OCI-LY3 (cell line): ENCODE data around the gene MALAT1.

ENCODE experiments used
- H2AFZ ChIP-seq: fragments of 200-600, 300-600 bp; shearing (Covaris generic); 2 replicates; pipeline ENCODE4 v1.6.0; 2014; ENCODE audit warnings: antibody characterized with exemption, low read depth, low read length
- H3K27ac ChIP-seq: fragments of 200-600, 300-600 bp; sonication (generic); 2 replicates; pipeline ENCODE4 v1.5.1; 2014; ENCODE audit warnings: mild to moderate bottlenecking, low read length, moderate library complexity, mixed read lengths
- H3K27me3 ChIP-seq: fragments of 200-600, 300-600 bp; sonication (generic); 2 replicates; pipeline ENCODE4 v1.6.1; 2014; ENCODE audit warnings: low read depth, low read length, mixed read lengths
- H3K36me3 ChIP-seq: fragments of 200-600, 300-600 bp; sonication (generic); replicated peaks from 2 replicates; pipeline ENCODE3; 2014; ENCODE audit warnings: low read depth, low read length, mixed read lengths
- H3K4me1 ChIP-seq: fragments of 300-600, 200-600 bp; sonication (generic); 2 replicates; pipeline ENCODE4 v1.6.1; 2014; ENCODE audit warnings: low read length, mixed read lengths
- H3K4me2 ChIP-seq: fragments of 200-600, 300-600 bp; sonication (generic); 2 replicates; pipeline ENCODE4 v1.6.1; 2014; ENCODE audit warnings: low read length, mixed read lengths
- H3K4me3 ChIP-seq: fragments of 300-600, 200-600 bp; sonication (generic); 2 replicates; pipeline ENCODE4 v1.5.1; 2014; ENCODE audit warnings: antibody characterized with exemption, mild to moderate bottlenecking, low read length, moderate library complexity
- H3K79me2 ChIP-seq: fragments of 300-600, 200-600 bp; shearing (Covaris generic); 2 replicates; pipeline ENCODE4 v1.6.1; 2014; ENCODE audit warnings: mild to moderate bottlenecking, low read length, mixed read lengths
- H3K9ac ChIP-seq: fragments of 300-600, 200-600 bp; shearing (Covaris generic); 2 replicates; pipeline ENCODE4 v1.6.0; 2014; ENCODE audit warnings: mild to moderate bottlenecking, low read length, moderate library complexity
- H3K9me3 ChIP-seq: fragments of 200-600, 300-600 bp; shearing (Covaris generic); 2 replicates; pipeline ENCODE4 v1.6.1; 2014; ENCODE audit warnings: low read length, mixed read lengths; ENCODE audit not compliant: insufficient read depth
- H4K20me1 ChIP-seq: fragments of 200-600, 300-600 bp; sonication (generic); 2 replicates; pipeline ENCODE4 v1.6.1; 2016; ENCODE audit warnings: low read length, mixed read lengths; ENCODE audit not compliant: insufficient read depth
- CTCF ChIP-seq: fragments of 200-600, 300-600 bp; sonication (generic); IDR thresholded peaks from 2 replicates; pipeline ENCODE4 v1.5.1; 2014; ENCODE audit warnings: antibody characterized with exemption, low read length, low read depth
- EZH2phosphoT487 ChIP-seq: fragments of 200-600 bp; shearing (Covaris generic); IDR thresholded peaks from 2 replicates; pipeline ENCODE4 v1.6.1; 2018; ENCODE audit warnings: antibody characterized with exemption, mixed run types, low read depth

The MALAT1 gene

GRCh38 chr11:65497141-65498041, 1.5 kb upstream of the MALAT1 start:
- Histone ChIP-seq H2AFZ (no peak overlapping the region), H3K4me3 (peak overlapping the region; percentile 83), H3K27me3 (no peaks in the 10 kb centered on the region), H4K20me1 (peaks cover 31% of the 10 kb centered on the region), H3K4me2 (peak overlapping the region; percentile 95), H3K4me1 (peaks cover 55% of the 10 kb centered on the region), H3K36me3 (peaks cover 34% of the 10 kb centered on the region), H3K9ac (peak overlapping the region; percentile 99), H3K27ac (peak overlapping the region; percentile 91), H3K79me2 (peaks cover 70% of the 10 kb centered on the region), H3K9me3 (no peaks in the 10 kb centered on the region)
- TF ChIP-seq CTCF (no peak), EZH2phosphoT487 (no peak)

GRCh38 chr11:65498042-65498726, 661 bp upstream of the MALAT1 start:
- Histone ChIP-seq H3K36me3 (peaks cover 42% of the 10 kb centered on the region), H3K79me2 (peaks cover 78% of the 10 kb centered on the region), H3K27ac (peak overlapping the region; percentile 91), H3K4me3 (peak overlapping the region; percentile 83), H3K4me1 (peaks cover 55% of the 10 kb centered on the region), H4K20me1 (peaks cover 38% of the 10 kb centered on the region), H3K4me2 (peak overlapping the region; percentile 95), H3K9ac (peak overlapping the region; percentile 99), H3K27me3 (no peaks in the 10 kb centered on the region), H3K9me3 (no peaks in the 10 kb centered on the region), H2AFZ (peak overlapping the region; percentile 67)
- TF ChIP-seq CTCF (no peak), EZH2phosphoT487 (no peak)

- Histone ChIP-seq H3K4me3 (peak overlapping the region; percentile 83), H2AFZ (peak overlapping the region; percentile 67), H3K27ac (peak overlapping the region; percentile 91), H3K79me2 (peaks cover 83% of the 10 kb centered on the region), H4K20me1 (peaks cover 43% of the 10 kb centered on the region), H3K9me3 (no peaks in the 10 kb centered on the region), H3K27me3 (no peaks in the 10 kb centered on the region), H3K9ac (peak overlapping the region; percentile 99), H3K4me1 (peaks cover 55% of the 10 kb centered on the region), H3K36me3 (peaks cover 46% of the 10 kb centered on the region), H3K4me2 (peak overlapping the region; percentile 95)
- TF ChIP-seq CTCF (no peak), EZH2phosphoT487 (no peak)
Observed at GRCh38 chr11:65498727-65498976, 193 bp upstream of the MALAT1 start.

- Histone ChIP-seq H3K4me2 (peak overlapping the region; percentile 95), H3K4me3 (peak overlapping the region; percentile 83), H3K27me3 (no peaks in the 10 kb centered on the region), H3K4me1 (peaks cover 55% of the 10 kb centered on the region), H2AFZ (no peak overlapping the region), H3K9ac (peak overlapping the region; percentile 99), H4K20me1 (peaks cover 55% of the 10 kb centered on the region), H3K36me3 (peaks cover 58% of the 10 kb centered on the region), H3K27ac (peak overlapping the region; percentile 91), H3K79me2 (peaks cover 91% of the 10 kb centered on the region), H3K9me3 (no peaks in the 10 kb centered on the region)
- no peak for TF ChIP-seq EZH2phosphoT487
- no peak for TF ChIP-seq CTCF
Observed at GRCh38 chr11:65499713-65500386, 1.0 kb downstream of the MALAT1 start.
